Astrocyte (in vitro differentiated cells and primary cell): ENCODE measurements around the gene NSMCE1.

ENCODE experiments used
- EZH2 ChIP-seq: IDR thresholded peaks from 2 replicates; pipeline ENCODE4 v1.6.1; 2012; ENCODE audit warnings: mild to moderate bottlenecking, low read length, inconsistent platforms; ENCODE audit not compliant: insufficient read depth
- TF ChIP-seq, protein P1 (sequence below): IDR thresholded peaks from 2 replicates; pipeline ENCODE4 v1.5.1; 2011; ENCODE audit warnings: low read depth, mild to moderate bottlenecking, inconsistent platforms, low read length, moderate library complexity; ENCODE audit not compliant: insufficient read depth

GRCh38 chr16:27198451-27199234 is 69.9 kb downstream of the NSMCE1 start:
- TF ChIP-seq, protein P1, sequence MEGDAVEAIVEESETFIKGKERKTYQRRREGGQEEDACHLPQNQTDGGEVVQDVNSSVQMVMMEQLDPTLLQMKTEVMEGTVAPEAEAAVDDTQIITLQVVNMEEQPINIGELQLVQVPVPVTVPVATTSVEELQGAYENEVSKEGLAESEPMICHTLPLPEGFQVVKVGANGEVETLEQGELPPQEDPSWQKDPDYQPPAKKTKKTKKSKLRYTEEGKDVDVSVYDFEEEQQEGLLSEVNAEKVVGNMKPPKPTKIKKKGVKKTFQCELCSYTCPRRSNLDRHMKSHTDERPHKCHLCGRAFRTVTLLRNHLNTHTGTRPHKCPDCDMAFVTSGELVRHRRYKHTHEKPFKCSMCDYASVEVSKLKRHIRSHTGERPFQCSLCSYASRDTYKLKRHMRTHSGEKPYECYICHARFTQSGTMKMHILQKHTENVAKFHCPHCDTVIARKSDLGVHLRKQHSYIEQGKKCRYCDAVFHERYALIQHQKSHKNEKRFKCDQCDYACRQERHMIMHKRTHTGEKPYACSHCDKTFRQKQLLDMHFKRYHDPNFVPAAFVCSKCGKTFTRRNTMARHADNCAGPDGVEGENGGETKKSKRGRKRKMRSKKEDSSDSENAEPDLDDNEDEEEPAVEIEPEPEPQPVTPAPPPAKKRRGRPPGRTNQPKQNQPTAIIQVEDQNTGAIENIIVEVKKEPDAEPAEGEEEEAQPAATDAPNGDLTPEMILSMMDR = no peak
- no peak for TF ChIP-seq EZH2
